Muscle layer of colon (tissue), 2 donors: ENCODE results near the gene CNTRL.

ENCODE experiments used
- H3K27ac ChIP-seq: one replicate; pipeline ENCODE4 v1.7.0; 2013; ENCODE audit warnings: low read depth, mild to moderate bottlenecking, low read length, moderate library complexity
- H3K27me3 ChIP-seq, 2 donors: one replicate each; pipeline ENCODE4 v1.7.0; 2013; ENCODE audit warnings: low read length in 2 of 2, mild to moderate bottlenecking in 2 of 2; ENCODE audit not compliant: insufficient read depth in 2 of 2, control insufficient read depth in 1 of 2
- H3K36me3 ChIP-seq: one replicate; pipeline ENCODE4 v1.7.0; 2013; ENCODE audit warnings: mild to moderate bottlenecking, low read length; ENCODE audit not compliant: insufficient read depth
- H3K4me1 ChIP-seq: one replicate; pipeline ENCODE4 v1.7.0; 2013; ENCODE audit warnings: mild to moderate bottlenecking, low read length; ENCODE audit not compliant: insufficient read depth
- H3K4me3 ChIP-seq, 2 donors: one replicate each; pipeline ENCODE4 v1.7.0; 2013; ENCODE audit warnings: low read length in 2 of 2, low read depth in 1 of 2, mild to moderate bottlenecking in 1 of 2, moderate library complexity in 1 of 2
- H3K9ac ChIP-seq: one replicate; pipeline ENCODE4 v1.7.0; 2013; ENCODE audit warnings: low read length
- H3K9me3 ChIP-seq: one replicate; pipeline ENCODE4 v1.7.0; 2013; ENCODE audit warnings: mild to moderate bottlenecking, low read length
- donor health status: abdominal sarcoma.
- donor health status: Adenocarcinoma of cecum.

Gene CNTRL

DNA sequence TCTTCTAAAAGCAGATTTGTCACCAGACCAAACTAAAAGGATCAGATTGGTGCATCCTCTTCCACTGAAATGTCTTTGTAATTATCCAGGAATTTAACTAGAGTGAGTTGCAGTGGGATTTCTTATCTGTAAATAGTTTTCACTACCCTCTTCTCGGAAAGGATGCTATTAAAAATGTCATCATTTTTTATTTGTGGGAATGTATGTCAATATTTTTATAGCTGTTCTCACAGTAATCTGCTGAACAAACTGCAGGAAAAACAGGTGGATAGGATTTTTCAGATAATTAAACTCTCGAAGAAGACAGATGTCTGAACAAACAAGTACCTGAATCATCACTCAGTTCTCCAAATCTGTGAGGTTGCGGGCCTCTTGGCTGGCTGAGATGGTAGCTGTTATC, 64.2 kb downstream of the CNTRL start:
- no peaks in the 10 kb centered on the region for H3K9me3 ChIP-seq
- no peak overlapping the region for H3K4me3 ChIP-seq
- H3K4me1 ChIP-seq = no peaks in the 10 kb centered on the region
- no peak overlapping the region for H3K9ac ChIP-seq
- H3K27ac ChIP-seq = no peak overlapping the region
- peaks cover 66% of the 10 kb centered on the region for H3K36me3 ChIP-seq
- H3K27me3 ChIP-seq = no peaks in the 10 kb centered on the region

DNA sequence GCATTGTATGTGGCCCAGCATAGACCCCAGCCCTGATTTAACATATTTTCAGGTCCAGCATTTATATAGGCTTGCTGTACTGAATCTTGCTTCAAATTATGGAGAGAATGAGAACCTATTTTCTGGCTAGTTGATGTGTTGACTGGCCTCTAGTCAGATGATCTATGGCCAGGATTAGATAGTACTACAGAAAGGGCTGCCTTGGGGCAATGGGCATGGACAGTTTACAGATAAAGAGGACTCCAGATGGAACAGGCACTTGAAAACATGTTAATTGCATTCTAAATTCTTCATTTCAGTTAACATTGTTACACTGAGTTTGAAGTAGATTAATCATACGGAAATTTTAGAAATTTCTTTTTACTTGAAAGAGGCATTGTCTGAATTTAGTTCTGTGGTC, 65.4 kb downstream of the CNTRL start:
- Histone ChIP-seq H3K36me3 (peaks cover 77% of the 10 kb centered on the region), H3K4me1 (no peaks in the 10 kb centered on the region), H3K4me3 (no peak overlapping the region), H3K9ac (no peak overlapping the region), H3K27me3 (no peaks in the 10 kb centered on the region), H3K9me3 (no peaks in the 10 kb centered on the region), H3K27ac (no peak overlapping the region)

DNA sequence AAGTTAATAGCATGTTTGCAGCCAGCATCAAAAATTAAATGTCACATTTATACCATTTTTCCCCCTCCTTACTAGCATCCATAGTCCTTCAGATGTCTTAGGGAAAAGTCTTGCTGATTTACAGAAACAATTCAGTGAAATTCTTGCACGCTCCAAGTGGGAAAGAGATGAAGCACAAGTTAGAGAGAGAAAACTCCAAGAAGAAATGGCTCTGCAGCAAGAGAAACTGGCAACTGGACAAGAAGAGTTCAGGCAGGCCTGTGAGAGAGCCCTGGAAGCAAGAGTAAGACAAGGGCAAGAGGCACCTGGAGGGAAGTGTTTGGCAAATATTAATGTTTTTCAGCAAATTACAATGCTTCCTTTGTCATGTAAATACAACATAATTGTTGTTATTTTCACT, 66.6 kb downstream of the CNTRL start:
- no peak overlapping the region for H3K27ac ChIP-seq
- peaks cover 74% of the 10 kb centered on the region for H3K36me3 ChIP-seq
- H3K27me3 ChIP-seq = no peaks in the 10 kb centered on the region
- no peak overlapping the region for H3K9ac ChIP-seq
- H3K4me1 ChIP-seq = no peaks in the 10 kb centered on the region
- H3K4me3 ChIP-seq = no peak overlapping the region
- H3K9me3 ChIP-seq = no peaks in the 10 kb centered on the region

DNA sequence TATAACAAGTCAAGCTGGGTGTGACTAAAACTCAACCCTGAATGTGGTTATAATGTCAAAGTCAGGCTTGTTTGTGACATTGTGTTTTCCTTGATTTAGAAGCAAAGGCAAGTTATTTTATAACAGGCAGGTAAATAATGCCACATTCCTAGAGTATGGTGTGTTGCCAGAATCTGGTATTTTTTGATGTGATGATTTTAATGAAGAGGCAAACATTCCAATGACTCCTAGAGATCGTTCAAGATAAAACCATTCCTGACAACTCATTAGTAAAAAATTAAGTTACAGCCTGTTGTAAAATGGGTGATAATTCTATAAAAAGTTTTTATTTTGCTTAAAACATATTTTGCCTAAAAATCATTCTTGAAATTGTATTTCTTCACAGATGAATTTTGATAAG, 67.0 kb downstream of the CNTRL start:
- Histone ChIP-seq H3K9ac (no peak overlapping the region), H3K9me3 (no peaks in the 10 kb centered on the region), H3K4me3 (no peak overlapping the region), H3K27me3 (no peaks in the 10 kb centered on the region), H3K27ac (no peak overlapping the region), H3K4me1 (no peaks in the 10 kb centered on the region), H3K36me3 (peaks cover 78% of the 10 kb centered on the region)

DNA sequence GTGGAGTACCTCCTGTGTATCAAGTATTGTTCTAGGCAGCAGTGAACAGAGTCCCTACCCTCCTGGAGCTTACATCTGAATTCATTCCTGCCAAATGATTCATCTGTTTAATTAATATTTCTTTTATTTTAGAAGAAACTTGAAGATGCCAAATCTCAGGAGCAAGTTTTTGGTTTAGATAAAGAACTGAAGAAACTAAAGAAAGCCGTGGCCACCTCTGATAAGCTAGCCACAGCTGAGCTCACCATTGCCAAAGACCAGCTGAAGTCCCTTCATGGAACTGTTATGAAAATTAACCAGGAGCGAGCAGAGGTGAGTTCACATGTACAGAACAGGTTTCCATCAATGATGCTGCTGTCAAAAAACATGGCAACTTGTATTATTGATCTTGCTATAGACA, 69.0 kb downstream of the CNTRL start:
- no peak overlapping the region for H3K9ac ChIP-seq
- peaks cover 78% of the 10 kb centered on the region for H3K36me3 ChIP-seq
- no peak overlapping the region for H3K4me3 ChIP-seq
- no peaks in the 10 kb centered on the region for H3K9me3 ChIP-seq
- H3K27me3 ChIP-seq = no peaks in the 10 kb centered on the region
- no peaks in the 10 kb centered on the region for H3K4me1 ChIP-seq
- no peak overlapping the region for H3K27ac ChIP-seq

DNA sequence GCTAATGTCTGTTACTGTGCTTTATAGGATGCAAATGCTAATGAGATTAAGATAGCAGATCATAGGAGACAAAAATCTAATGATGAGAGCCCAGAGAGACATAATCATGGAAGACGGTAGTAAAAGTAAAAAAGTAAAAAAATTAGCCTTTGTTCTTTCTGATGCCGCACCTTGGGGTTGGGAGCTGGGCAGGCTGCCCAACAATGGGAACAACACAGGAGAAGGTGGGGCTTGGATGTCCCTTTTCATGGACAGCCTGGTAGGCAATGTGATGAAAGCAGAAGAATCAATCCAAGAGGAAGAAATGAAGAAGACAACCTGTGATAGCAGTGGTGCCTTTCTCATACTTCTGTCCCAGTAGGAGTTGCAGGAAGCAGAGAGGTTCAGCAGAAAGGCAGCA, 69.7 kb downstream of the CNTRL start:
- H3K9me3 ChIP-seq = no peaks in the 10 kb centered on the region
- no peak overlapping the region for H3K9ac ChIP-seq
- H3K27me3 ChIP-seq = no peaks in the 10 kb centered on the region
- H3K4me1 ChIP-seq = no peaks in the 10 kb centered on the region
- no peak overlapping the region for H3K4me3 ChIP-seq
- peaks cover 79% of the 10 kb centered on the region for H3K36me3 ChIP-seq
- H3K27ac ChIP-seq = no peak overlapping the region

DNA sequence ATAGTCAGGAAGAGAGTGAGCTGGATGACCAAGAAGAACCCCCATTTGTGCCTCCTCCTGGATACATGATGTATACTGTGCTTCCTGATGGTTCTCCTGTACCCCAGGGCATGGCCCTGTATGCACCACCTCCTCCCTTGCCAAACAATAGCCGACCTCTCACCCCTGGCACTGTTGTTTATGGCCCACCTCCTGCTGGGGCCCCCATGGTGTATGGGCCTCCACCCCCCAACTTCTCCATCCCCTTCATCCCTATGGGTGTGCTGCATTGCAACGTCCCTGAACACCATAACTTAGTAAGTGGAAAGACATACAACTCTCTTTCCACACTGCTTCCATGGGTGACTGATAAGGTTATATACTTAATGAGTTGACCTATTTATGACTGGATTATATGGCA, 75.4 kb downstream of the CNTRL start:
- H3K27me3 ChIP-seq = no peaks in the 10 kb centered on the region
- no peak overlapping the region for H3K4me3 ChIP-seq
- H3K9me3 ChIP-seq = no peaks in the 10 kb centered on the region
- H3K4me1 ChIP-seq = no peaks in the 10 kb centered on the region
- H3K27ac ChIP-seq = no peak overlapping the region
- no peak overlapping the region for H3K9ac ChIP-seq
- peaks cover 41% of the 10 kb centered on the region for H3K36me3 ChIP-seq

DNA sequence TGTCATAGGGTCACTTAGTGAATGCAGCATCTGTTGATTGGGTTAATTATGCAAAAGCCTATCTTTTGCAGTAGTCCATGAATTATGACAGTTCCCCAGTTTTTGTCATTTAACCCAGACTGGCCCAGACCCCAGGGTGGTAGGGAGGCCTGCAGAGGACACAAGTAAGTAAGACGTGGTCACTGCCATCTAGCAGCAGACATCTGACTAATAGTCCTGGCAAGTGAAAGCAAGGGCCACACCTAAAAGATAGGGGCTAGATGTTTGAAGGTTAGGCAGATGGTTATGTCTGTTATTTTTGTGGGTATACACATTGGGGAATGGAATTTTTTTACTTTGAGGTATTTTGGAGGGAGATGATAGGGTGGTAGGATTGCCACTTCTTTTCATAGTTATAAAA, 78.9 kb downstream of the CNTRL start:
- Histone ChIP-seq H3K27me3 (no peaks in the 10 kb centered on the region), H3K36me3 (peaks cover 40% of the 10 kb centered on the region), H3K9ac (no peak overlapping the region), H3K4me1 (no peaks in the 10 kb centered on the region), H3K4me3 (no peak overlapping the region), H3K27ac (no peak overlapping the region), H3K9me3 (no peaks in the 10 kb centered on the region)

DNA sequence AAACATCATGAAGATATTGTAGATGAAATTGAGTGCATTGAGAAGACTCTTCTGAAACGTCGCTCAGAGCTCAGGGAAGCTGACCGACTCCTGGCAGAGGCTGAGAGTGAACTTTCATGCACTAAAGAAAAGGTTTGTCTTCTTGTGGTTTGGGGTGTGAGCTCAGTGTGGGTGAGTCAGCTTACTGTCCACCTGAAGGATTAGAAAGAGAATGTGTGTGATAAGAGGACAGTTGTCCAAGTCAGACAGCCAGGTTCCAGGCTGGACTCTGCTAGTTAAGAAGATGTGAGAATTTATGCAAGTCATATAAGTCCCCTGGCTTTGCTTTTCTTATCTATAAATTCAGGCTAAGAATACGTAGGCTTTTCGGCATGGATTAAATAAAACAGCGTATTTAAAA, 80.0 kb downstream of the CNTRL start:
- H3K27ac ChIP-seq = no peak overlapping the region
- no peaks in the 10 kb centered on the region for H3K4me1 ChIP-seq
- no peak overlapping the region for H3K9ac ChIP-seq
- no peaks in the 10 kb centered on the region for H3K9me3 ChIP-seq
- no peaks in the 10 kb centered on the region for H3K27me3 ChIP-seq
- peaks cover 35% of the 10 kb centered on the region for H3K36me3 ChIP-seq
- no peak overlapping the region for H3K4me3 ChIP-seq

DNA sequence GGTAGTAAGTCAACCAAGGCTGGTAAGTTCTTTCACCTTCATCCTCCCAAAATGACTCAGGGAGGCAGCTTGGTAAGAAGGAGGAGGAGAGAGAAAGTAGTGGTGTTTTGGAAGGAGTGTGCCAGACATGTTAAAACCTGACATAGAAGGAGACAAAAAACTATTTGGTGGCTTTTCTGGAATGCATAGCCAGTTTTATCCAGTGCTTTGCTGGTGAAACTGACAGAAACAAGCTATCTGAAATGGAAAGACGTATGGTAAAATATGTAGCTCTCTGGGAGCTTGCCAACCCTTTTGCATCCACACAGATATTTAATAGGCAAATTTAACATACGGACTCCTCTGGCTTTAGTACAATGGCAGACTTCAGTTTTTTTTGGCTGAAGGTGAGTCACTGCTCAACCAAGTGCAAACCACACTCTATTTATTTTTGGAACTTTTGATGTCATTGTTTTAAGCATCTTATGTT, 81.5 kb downstream of the CNTRL start:
- peaks cover 31% of the 10 kb centered on the region for H3K36me3 ChIP-seq
- no peaks in the 10 kb centered on the region for H3K27me3 ChIP-seq
- H3K4me1 ChIP-seq = no peaks in the 10 kb centered on the region
- no peaks in the 10 kb centered on the region for H3K9me3 ChIP-seq
- H3K27ac ChIP-seq = no peak overlapping the region
- H3K4me3 ChIP-seq = no peak overlapping the region
- no peak overlapping the region for H3K9ac ChIP-seq

DNA sequence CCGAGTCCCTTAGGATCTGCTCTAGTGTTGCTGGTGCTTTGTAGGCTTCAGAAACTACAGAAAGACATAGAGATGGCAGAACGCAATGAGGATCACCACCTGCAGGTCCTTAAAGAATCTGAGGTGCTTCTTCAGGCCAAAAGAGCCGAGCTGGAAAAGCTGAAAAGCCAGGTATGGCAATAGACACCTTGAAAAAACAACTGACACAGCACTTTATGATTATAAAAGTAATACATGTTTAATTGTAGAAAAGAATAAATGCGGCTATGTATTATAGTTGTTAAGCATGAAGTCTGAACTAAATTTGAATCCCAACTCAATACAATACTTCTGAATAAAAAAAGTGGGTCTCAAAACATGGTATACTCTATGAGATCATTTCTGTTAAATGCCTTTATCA, 83.2 kb downstream of the CNTRL start:
- peaks cover 42% of the 10 kb centered on the region for H3K36me3 ChIP-seq
- no peak overlapping the region for H3K4me3 ChIP-seq
- no peaks in the 10 kb centered on the region for H3K9me3 ChIP-seq
- no peaks in the 10 kb centered on the region for H3K4me1 ChIP-seq
- no peak overlapping the region for H3K9ac ChIP-seq
- H3K27ac ChIP-seq = no peak overlapping the region
- H3K27me3 ChIP-seq = no peaks in the 10 kb centered on the region

DNA sequence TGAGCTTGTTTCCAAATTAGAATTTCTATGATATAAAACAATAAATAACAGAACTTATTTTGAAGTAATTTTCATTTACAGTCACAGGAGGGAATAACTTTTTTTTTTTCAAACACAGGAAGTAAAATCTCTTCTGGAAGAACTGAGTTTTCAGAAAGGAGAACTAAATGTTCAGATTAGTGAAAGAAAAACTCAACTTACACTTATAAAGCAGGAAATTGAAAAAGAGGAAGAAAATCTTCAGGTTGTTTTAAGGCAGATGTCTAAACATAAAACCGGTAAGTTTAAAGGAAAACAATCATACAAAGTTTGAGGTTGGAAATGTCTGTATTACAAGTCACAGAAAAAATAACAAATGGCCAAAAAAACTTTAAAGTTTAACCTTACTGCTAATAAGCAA, 85.3 kb downstream of the CNTRL start:
- Histone ChIP-seq H3K9me3 (no peaks in the 10 kb centered on the region), H3K4me1 (no peaks in the 10 kb centered on the region), H3K36me3 (peaks cover 48% of the 10 kb centered on the region), H3K9ac (no peak overlapping the region), H3K27me3 (no peaks in the 10 kb centered on the region), H3K4me3 (no peak overlapping the region), H3K27ac (no peak overlapping the region)
